Measurements from ENCODE around the gene AIRE.

Gene AIRE

DNA sequence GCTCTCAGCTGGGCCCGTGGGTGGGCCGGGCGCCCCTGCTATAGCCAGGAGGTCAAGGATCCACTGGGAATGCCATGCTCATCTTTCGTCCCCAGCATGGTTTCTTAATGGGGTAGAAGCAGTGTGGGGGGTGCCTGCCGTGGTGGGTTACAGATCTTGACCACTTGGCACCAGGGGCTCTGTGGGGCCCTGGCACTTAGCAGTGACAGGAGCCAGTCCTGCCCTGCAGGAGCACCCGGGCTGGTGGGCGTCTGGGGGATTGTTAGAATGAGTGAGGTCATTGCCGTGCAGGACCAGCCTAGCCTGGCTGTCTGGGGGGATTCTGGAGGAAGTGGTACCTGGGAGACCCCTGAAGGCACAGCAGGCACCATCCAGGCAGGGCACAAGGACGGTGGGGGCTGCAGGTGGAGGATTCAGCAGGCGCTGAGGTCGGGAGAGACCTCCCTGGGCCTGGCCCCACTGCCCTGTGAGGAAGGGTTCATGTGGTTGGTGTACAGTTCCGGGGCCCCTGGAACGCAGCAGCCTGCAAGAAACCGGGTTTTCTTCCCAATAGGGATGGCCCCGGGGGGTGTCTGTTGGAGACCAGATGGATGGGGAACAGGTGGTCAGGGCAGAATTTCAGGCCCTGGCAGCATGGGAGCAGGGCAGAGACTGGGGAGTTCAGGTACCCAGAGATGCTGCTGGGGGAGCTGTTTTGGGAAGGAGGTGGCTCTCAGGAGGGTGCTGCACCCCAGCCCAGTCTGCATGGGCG lies 4.8 kb downstream of the AIRE start:
- in situ Hi-C loops (cut with MboI; ENCODE audit: low pct_unique_long_range_greater_than_20kb, low sequenced_read_pairs, unreplicated experiment): loop anchor here (25.0 kb wide), 1 partner anchor 203 kb away; no protein-coding TSS in a partner anchor
- DNase-seq (ENCODE audit: low spot score): no peak
- TF ChIP-seq, protein P1, sequence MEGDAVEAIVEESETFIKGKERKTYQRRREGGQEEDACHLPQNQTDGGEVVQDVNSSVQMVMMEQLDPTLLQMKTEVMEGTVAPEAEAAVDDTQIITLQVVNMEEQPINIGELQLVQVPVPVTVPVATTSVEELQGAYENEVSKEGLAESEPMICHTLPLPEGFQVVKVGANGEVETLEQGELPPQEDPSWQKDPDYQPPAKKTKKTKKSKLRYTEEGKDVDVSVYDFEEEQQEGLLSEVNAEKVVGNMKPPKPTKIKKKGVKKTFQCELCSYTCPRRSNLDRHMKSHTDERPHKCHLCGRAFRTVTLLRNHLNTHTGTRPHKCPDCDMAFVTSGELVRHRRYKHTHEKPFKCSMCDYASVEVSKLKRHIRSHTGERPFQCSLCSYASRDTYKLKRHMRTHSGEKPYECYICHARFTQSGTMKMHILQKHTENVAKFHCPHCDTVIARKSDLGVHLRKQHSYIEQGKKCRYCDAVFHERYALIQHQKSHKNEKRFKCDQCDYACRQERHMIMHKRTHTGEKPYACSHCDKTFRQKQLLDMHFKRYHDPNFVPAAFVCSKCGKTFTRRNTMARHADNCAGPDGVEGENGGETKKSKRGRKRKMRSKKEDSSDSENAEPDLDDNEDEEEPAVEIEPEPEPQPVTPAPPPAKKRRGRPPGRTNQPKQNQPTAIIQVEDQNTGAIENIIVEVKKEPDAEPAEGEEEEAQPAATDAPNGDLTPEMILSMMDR (IDR thresholded peaks at IDR 0.05; ENCODE audit: extremely low read depth, insufficient read depth, missing control alignments): no peak

DNA sequence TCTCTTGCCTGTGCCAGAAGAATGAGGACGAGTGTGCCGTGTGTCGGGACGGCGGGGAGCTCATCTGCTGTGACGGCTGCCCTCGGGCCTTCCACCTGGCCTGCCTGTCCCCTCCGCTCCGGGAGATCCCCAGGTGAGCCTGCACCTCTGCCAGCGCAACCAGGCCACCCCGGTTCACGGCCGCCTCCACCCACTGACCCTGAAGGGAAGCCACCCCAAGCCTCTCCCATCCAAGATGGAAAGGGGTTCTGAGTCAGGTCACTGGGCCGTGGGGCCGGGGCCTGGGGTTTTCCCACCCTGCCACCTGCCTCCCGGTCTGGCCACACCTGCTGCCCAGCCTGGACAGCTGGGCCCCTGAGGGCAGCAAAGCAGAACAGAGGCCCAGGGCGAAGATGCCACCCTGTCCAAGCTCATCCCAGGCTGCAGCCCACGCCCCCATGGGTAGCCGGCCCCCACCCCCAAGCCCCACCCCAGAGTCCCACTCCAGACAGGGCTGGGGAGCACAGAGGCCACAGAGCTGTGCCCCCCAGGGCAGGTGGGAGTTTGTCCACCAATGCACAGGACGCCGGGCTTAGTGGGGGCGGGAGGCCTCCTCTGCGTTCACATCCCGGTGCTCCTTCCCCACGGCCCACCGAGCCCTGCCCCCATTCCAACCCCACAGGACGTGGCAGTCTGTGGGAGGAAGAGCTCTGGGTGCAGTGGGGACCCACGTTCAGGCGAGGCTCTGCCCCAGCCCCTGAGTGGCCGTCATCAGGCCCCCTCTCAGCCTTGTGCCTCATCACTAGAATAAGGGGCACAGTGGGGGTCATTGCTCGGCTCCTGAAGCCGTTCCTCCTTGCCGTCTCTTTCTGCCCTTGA lies 5.6 kb downstream of the AIRE start:
- DNase-seq (ENCODE audit: low spot score): no peak
- in situ Hi-C loops (cut with MboI; ENCODE audit: low pct_unique_long_range_greater_than_20kb, low sequenced_read_pairs, unreplicated experiment): loop anchor here (25.0 kb wide), 1 partner anchor 204 kb away; no protein-coding TSS in a partner anchor
- TF ChIP-seq, protein P1 (IDR thresholded peaks at IDR 0.05; ENCODE audit: extremely low read depth, insufficient read depth, missing control alignments): no peak

DNA sequence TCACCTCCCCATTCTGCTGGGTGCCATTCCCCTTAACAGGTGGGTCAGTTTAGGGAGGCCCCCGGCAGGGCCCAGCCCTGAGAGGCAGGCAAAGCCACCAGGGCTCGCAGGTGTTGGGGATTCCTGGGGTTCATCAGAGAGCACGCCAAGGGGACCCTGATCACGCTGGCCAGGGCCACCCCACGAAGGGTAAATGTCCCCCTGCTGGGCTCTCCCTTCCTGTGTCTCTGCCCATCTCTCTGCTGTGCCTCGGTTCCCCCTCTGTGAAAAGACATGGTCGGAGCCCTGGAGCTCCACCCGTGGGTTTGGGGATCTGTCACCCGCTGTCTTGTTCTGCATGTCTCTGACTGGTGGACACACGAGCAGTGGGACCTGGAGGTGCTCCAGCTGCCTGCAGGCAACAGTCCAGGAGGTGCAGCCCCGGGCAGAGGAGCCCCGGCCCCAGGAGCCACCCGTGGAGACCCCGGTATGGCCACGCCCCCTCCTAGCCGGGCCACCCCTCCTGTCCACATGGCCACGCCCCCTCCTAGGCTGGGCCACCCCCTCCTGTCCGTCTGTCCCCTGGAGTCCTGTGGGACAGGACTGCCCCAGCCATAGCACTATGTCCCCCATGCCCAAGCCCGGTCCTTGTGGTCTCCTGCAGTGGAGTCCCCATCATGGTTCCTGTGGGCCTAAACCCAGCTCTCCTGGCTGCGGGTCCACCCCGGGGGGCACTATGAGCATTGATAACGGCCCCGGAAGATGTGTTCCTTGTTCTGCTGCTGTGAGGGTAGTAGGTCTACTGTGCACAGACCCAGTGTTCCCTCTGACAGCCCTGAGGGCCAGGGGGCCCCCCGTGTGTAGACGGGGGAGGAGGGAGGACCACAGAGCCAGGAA lies 6.5 kb downstream of the AIRE start:
- DNase-seq (ENCODE audit: low spot score): no peak
- in situ Hi-C loops (cut with MboI; ENCODE audit: low pct_unique_long_range_greater_than_20kb, low sequenced_read_pairs, unreplicated experiment): loop anchor here (25.0 kb wide), 1 partner anchor 205 kb away; no protein-coding TSS in a partner anchor
- TF ChIP-seq, protein P1 (IDR thresholded peaks at IDR 0.05; ENCODE audit: extremely low read depth, insufficient read depth, missing control alignments): no peak

DNA sequence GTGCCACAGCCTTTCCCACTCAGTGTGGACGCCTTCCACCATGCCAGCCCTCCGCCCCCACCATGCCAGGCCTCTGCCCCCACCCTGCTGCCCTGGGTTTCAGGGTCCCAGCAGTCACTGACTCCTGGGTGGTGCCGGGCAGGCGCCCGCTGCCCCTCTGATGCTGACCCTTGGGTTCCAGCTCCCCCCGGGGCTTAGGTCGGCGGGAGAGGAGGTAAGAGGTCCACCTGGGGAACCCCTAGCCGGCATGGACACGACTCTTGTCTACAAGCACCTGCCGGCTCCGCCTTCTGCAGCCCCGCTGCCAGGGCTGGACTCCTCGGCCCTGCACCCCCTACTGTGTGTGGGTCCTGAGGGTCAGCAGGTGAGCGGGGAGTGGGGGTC lies 7.1 kb downstream of the AIRE start:
- in situ Hi-C loops (cut with MboI; ENCODE audit: low pct_unique_long_range_greater_than_20kb, low sequenced_read_pairs, unreplicated experiment): loop anchor here (25.0 kb wide), 1 partner anchor 206 kb away; no protein-coding TSS in a partner anchor
- no peak for DNase-seq (ENCODE audit: low spot score)
- TF ChIP-seq, protein P1 (IDR thresholded peaks at IDR 0.05; ENCODE audit: extremely low read depth, insufficient read depth, missing control alignments): no peak

DNA sequence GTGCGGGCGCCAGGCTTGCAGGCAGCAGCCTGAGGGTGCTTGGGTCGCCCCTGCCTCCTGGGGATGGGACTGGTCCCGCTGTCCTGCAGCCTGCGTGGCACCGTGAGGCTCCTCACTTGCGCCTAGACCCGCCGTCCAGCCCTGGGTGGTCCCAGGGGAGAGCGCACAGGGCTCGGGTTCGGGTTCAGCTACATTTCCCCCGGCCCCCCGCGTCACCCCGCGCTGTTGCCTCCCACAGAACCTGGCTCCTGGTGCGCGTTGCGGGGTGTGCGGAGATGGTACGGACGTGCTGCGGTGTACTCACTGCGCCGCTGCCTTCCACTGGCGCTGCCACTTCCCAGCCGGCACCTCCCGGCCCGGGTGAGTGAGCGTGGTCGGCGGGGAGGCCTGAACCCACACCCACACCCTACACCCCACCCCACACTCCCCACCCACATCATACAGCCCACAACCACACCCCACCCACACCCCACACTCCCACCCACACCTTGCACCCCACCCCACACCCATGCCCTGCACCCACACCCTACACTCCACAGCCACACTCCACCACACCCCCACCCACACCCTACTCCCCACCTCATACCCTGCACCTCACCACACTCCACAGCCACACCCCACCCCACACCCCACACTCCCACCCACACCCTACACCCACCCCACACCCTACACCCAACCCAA lies 8.0 kb downstream of the AIRE start:
- in situ Hi-C loops (cut with MboI; ENCODE audit: low pct_unique_long_range_greater_than_20kb, low sequenced_read_pairs, unreplicated experiment): loop anchor here (25.0 kb wide), 1 partner anchor 206 kb away; no protein-coding TSS in a partner anchor
- no peak for DNase-seq (ENCODE audit: low spot score)
- TF ChIP-seq, protein P1 (IDR thresholded peaks at IDR 0.05; ENCODE audit: extremely low read depth, insufficient read depth, missing control alignments): no peak

Data from GM13977 (cell line).